Middle frontal gyrus (tissue), 1 donor: ENCODE results near the gene APOLD1.
"Not testable (repeated sequence)": the region's sequence is repeated elsewhere in the genome, so short reads cannot be mapped to it uniquely, and the experiment has no call there.

Experiments used
- DNase-seq: peaks from one replicate; pipeline ENCODE4 v3.0.0-alpha.2; 2015; ENCODE audit warnings: low spot score; ENCODE audit errors: extremely low spot score

APOLD1 gene

DNA sequence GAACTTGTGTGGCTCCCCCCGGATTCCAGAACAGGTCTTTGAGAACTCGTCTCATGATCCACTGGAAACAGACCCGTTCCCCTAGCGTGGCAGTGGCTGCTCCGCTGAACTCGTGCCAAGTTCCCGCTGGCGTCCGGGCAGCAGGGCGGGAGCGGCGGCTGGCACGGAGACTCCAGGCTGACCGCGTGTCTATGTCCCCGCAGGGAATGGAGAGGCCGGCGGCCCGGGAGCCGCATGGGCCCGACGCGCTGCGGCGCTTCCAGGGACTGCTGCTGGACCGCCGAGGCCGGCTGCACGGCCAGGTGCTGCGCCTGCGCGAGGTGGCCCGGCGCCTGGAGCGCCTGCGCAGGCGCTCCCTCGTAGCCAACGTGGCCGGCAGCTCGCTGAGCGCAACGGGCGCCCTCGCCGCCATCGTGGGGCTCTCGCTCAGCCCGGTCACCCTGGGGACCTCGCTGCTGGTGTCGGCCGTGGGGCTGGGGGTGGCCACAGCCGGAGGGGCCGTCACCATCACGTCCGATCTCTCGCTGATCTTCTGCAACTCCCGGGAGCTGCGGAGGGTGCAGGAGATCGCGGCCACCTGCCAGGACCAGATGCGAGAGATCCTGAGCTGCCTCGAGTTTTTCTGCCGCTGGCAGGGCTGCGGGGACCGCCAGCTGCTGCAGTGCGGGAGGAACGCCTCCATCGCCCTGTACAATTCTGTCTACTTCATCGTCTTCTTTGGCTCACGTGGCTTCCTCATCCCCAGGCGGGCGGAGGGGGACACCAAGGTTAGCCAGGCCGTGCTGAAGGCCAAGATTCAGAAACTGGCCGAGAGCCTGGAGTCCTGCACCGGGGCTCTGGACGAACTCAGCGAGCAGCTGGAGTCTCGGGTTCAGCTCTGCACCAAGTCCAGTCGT is 1.5 kb downstream of the APOLD1 start:
- peak; percentile 75 for DNase-seq

DNA sequence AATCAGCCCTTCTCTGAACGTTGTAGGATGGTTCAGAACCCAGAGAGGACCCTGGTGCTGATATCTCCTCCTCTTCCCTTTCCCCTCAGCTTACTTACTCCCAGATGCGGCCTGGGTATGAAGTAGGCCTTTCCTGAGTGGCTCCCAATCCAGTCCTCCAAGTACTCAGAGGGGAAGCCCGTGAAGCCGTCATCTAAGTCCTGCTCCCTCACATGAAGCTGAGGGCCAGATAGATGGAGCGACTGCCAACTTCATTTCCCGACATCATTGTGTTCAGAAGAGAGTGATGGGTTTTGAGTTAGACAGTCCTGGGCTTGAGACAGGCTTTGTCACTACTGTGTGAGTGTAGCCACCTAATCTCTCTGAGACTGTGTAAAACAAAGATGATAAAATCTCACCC is 2.7 kb downstream of the APOLD1 start:
- no peak for DNase-seq

- peak; percentile 46 for DNase-seq
Observed at GRCh38 chr12:12788675-12789368, 3.4 kb downstream of the APOLD1 start.

DNA sequence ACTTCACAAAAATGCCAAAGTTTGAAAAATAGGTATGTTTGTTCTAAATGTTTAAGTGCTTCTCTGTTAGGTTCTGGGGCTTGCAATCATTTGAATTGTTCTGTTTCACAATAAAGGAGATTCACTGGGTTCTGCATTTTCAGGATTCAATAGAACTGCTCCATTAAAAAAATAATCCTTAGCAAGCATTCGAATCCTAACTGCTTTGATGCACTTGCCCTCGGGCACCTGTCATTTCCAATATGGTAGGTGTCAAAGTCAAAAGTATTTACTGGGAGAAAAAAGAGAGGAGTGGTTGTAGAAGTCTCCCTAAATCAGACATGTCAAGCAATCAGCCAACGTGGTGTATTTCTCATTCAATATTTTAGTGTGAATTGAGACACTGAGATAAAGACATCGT is 5.5 kb downstream of the APOLD1 start:
- DNase-seq: no peak

- no peak for DNase-seq
Observed at GRCh38 chr12:12791756-12792369, 6.4 kb downstream of the APOLD1 start.

DNA sequence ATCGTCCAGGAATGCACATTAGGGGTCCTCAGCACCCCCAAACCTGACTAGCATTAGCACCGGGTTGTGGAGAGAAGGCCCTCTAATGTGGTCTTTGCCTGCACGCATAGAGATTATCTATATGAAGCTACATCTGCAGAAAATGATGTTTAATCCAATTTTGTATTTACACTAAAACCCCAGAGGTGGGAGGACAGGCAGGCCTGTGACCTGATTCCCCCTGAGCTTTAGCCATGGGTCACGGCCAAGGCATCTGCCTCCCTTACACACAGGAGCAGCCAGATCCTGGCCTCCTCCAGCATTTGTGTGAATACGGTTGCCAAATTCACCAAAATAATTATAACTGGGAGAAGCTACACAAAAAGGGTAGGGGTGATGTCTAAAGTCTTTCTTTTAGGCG is 7.0 kb downstream of the APOLD1 start:
- DNase-seq: no peak

DNA sequence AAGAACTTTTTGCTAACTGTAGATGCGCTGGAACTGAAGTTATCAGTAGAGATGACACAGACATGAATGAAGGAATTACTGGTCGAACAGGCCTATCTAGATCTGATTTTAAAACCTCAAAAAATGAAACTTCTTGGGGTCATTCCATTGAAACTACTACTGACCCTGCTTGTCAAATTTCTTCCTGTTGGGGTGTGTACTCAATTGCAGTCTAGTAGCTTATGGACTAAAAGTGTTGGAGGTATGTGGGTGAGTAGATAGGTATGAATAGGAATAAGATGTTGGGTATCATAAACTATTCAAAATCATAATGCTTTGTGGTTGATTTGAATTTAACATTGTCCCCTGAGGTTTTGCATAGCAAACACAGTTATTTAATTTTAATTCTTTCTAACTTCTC is 9.2 kb downstream of the APOLD1 start:
- no peak for DNase-seq

DNA sequence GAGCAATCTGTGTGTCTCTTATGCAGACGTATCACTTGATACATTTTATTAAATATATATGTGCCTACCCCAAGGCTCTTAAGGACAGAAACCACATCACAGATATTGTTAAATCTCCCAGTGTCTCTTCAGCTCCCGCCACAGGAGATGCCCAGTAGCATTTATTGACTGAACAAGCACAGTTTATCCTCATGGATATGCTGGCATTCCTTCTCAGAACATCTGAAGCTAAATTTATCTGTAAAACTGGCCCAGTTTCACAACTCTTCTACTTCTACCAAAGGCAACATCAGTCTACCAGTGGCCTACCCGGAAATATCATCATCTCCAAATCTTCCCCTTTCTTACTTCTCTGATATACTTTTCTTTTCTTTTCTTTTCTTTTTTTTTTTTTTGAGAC is 10.7 kb downstream of the APOLD1 start:
- DNase-seq: no peak

- no peak for DNase-seq
Observed at GRCh38 chr12:12796928-12797793, 11.7 kb downstream of the APOLD1 start.

DNA sequence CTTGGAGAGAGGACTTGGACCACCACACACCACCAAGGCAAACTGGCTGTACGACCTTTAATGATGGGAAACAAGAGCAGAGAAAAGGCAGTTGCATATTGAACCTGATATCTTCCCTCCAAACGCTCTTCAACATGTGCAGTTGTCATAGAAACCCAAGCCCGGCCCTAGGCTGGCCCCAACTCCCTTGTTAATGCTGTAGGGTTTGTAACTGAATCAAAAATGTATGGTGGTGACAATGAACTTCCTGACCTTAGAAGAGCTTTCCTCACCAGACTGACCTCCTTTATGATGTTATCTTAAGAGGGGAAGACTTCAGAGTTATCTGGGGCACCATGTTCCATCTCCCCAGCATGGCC is 12.3 kb downstream of the APOLD1 start:
- DNase-seq: no peak

DNA sequence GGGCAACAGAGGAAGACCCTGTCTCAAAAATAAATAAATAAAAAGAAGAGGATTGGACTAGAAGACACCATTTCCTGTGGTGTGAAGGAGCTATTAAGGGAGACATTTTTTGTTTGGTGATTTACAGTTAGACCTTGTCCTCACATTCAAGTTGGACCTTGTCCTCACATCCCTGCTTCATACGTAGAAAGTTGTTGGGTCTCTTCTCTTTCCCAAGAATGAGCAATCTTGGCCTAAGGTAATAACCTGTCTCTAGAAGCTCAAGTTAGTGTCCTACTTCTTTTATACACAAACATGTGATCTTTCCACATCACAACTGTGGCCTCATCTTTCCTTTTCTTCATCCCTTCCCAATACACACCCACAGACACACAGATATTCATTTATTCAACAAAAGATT is 13.0 kb downstream of the APOLD1 start:
- no peak for DNase-seq

- no peak for DNase-seq
Observed at GRCh38 chr12:12799163-12799920, 13.9 kb downstream of the APOLD1 start.

DNA sequence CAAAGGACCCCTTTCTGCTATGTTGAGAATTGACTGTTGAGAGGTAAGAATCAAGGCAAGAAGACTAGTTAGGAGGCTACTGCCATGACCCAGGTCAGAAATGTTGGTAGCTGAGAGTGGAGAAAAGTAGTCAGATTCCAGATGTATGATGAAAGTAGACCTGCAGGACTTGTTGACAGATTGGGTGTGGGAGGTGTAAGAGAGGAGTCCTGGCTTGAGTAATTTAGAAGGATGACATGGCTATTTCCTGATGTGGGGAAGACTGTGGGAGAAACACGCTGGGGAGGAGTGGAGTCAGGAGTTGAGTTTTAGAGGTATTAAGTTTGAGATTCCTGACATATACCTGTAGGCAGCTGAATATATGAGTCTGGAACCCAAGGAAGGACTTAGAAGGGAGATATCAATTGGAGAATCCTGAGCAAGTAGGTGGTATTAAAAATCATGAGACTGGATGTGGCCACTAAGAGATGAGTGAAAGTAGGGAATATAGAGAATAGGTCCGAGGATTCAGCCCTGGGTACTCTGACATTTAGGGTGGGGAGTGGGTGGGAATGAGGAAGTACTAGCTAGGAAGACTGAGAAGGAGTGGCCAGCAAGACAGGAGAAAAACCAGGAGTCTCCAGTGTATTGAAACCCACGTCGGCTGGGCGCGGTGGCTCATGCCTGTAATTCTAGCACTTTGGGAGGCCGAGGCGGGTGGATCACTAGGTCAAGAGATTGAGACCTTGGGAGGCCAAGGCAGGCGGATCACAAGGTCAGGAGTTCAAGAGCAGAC is 15.1 kb downstream of the APOLD1 start:
- no peak for DNase-seq

DNA sequence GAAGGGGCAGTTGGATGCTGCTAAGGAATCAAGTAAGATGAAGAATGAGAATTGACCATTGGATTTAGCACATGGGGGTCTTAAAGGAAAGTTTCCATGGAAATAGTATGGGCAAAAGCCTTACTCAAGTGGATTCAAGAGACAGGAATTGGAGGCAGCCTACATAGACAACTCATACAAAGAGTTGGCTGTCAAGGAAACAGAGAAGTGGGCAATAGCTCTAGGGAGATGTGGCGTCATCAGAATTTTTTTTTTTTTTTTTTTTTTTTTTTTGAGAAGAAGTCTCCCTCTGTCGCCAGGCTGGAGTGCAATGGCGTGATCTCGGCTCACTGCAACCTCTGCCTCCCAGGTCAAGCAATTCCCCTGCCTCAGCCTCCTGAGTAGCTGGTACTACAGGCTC is 16.2 kb downstream of the APOLD1 start:
- DNase-seq: not testable (repeated sequence)

DNA sequence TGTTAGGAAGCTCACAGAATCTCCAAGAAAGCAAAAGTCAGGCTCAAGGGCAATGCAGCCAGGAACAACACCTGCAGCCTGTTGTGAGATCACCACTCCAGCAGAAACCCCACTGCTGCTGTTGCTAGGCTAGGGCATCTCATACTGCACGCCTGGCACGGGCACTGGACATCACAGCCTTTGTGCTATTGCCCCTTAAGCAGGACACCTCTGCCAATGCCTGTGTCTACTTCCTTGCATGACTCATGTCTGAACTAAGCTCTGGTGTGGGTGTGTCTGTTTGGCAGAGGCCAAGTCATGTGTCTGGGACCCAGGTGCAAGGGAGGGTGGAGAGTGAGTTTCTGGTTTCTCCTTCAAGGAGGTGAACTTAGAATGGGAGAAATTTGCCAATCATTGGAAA is 17.7 kb downstream of the APOLD1 start:
- no peak for DNase-seq

DNA sequence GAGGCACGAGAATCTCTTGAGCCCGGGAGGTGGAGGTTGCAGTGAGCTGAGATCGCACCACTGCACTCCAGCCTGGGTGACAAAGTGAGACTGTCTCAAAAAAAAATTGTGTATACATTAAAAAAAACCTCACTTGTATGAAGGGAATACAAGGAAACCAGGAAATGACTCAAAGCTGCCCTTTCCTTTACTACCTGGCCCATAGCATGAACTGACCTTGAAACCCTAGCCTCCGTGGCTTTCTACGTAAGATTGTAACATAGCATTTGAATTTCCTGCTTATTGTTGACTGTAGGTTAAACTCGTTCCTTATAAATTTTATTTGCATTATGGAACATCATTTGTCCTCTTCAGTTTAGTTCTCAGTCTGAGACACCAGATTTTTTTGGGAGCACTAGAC is 18.6 kb downstream of the APOLD1 start:
- DNase-seq: no peak

GRCh38 chr12:12804432-12804886 is 19.0 kb downstream of the APOLD1 start:
- DNase-seq: no peak

DNA sequence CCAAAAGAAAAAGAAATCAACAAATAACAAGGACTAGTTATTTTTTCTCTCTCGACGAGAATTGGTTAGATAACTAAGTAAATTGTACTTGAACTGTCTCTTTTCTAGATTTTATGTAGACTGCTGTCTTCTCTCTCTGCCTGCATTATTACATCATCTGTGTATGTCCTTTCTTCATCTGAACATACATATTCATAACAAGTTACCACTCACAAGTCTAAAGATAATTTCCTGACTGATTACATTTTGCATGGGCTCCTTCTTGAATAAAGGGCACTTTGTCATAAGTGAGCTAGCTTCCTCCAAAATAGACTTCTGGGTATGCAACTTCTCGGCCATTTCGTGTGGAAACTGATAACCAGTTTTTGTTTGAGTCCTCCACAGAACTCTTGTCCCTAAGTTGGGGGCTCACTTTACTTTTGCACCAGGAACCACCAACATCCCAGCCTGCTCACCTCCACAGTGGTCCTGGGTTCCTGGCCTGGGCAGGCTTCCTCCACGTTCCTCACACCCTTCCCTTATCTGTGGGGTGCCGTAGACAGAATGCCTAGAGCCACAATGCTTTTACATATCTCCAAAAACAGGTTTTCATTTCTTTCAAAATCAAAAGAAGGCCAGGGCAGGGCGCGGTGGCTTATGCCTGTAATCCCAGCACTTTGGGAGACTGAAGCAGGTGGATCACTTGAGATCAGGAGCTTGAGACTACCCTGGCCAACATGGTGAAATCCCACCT is 21.5 kb downstream of the APOLD1 start:
- no peak for DNase-seq

GRCh38 chr12:12807517-12807903 is 22.1 kb downstream of the APOLD1 start:
- not testable (repeated sequence) for DNase-seq
